Activated T-helper 17 cell treated with anti-CD3 and anti-CD28 coated beads, Interleukin-2, amount 50 U/mL, for 72 hours (primary cell): ENCODE results near the gene METRNL. TPM values are rescaled to one million over a fixed set of nuclear protein-coding genes. Genes with fewer than 3 reads are reported as not detected.
"Not testable (repeated sequence)": the region's sequence is repeated elsewhere in the genome, so short reads cannot be mapped to it uniquely, and the experiment has no call there.

Source experiments
- ATAC-seq: fragments of 150-1000 bp; cut with Tn5 transposase; replicated peaks from 2 replicates; pipeline ENCODE4 v1.10.0; 2021; ENCODE audit warnings: mild to moderate bottlenecking, moderate library complexity
- H3K27ac Mint-ChIP-seq: one replicate; pipeline ENCODE4 v1.8.0; 2022; ENCODE audit warnings: mixed read lengths
- H3K27me3 Mint-ChIP-seq: one replicate; pipeline ENCODE4 v1.8.0; 2022; ENCODE audit warnings: mixed read lengths
- H3K36me3 Mint-ChIP-seq: one replicate; pipeline ENCODE4 v1.8.0; 2022; ENCODE audit warnings: low read depth, mild to moderate bottlenecking, mixed read lengths
- H3K4me1 Mint-ChIP-seq: one replicate; pipeline ENCODE4 v1.8.0; 2022; ENCODE audit warnings: mixed read lengths
- H3K4me3 Mint-ChIP-seq: one replicate; pipeline ENCODE4 v1.8.0; 2022; ENCODE audit warnings: mild to moderate bottlenecking, mixed read lengths
- H3K9me3 Mint-ChIP-seq: one replicate; pipeline ENCODE4 v1.8.0; 2022; ENCODE audit warnings: mixed read lengths
- total RNA-seq, 2 donors: library from RNA; stranded (reverse); gene quantifications; one replicate each; pipeline ENCODE4 v1.2.3, GENCODE V29; 2022

METRNL gene, protein sequence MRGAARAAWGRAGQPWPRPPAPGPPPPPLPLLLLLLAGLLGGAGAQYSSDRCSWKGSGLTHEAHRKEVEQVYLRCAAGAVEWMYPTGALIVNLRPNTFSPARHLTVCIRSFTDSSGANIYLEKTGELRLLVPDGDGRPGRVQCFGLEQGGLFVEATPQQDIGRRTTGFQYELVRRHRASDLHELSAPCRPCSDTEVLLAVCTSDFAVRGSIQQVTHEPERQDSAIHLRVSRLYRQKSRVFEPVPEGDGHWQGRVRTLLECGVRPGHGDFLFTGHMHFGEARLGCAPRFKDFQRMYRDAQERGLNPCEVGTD
- 10 to 100 TPM; 21.9 to 43.4 TPM for total RNA-seq

DNA sequence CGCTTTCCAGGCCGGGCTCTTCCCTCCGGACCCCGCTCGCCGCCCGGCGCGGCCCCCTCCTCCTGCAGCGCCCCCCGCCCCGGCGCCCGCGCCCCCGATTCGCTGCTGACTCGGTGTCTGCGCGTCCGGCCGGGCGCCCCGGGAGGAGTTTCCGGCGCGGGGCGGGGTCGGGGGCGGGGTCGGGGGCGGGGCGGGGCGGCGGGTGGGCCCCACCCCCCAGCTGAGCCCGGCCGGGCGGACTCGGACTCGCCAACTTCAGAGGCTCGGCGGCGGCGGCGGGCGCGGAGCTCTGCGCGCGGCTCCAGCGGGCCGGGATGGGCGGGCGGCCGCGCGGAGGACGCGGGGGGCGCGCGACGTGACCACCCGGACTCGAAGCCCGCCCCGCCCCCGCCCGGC lies at the start of gene METRNL:
Gene METRNL, plus strand, starts transcription at position 258 of the 396 bp plus-strand sequence. CDS start 207 bp downstream, outside the sequence.
- Mint-ChIP-seq H3K36me3 (peaks cover 30% of the 10 kb centered on the region), H3K4me1 (peaks cover 19% of the 10 kb centered on the region), H3K9me3 (no peaks in the 10 kb centered on the region), H3K27ac (no peak within 1 kb of the TSS), H3K4me3 (peak within 1 kb of the TSS; percentile 20), H3K27me3 (no peaks in the 10 kb centered on the region)
- ATAC-seq = peak; percentile 36

DNA sequence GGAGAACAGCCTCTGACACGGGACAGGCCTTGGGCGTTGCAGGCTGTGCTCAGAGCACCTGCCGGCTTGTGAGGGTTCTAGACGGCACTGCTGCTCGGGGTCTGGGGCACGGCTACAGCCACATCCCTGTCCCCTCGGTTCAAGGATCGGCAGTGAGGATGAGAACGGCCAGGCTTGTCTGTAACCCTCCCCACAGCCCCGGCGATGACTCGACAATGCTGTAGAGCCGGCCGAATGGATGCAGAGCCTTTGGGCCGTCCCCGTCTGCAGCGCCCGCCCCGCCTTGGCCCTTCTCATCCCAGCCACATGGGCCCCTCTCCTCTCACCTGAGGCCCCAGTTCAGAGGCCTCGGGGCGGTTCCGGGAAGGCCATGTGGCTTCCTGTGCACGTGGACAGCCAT lies 49.0 kb upstream of the METRNL start:
- no peaks in the 10 kb centered on the region for H3K27me3 Mint-ChIP-seq
- H3K4me3 Mint-ChIP-seq = no peak overlapping the region
- no peak overlapping the region for H3K27ac Mint-ChIP-seq
- no peak for ATAC-seq
- peaks cover 28% of the 10 kb centered on the region for H3K36me3 Mint-ChIP-seq
- H3K9me3 Mint-ChIP-seq = no peaks in the 10 kb centered on the region
- peaks cover 6% of the 10 kb centered on the region for H3K4me1 Mint-ChIP-seq

DNA sequence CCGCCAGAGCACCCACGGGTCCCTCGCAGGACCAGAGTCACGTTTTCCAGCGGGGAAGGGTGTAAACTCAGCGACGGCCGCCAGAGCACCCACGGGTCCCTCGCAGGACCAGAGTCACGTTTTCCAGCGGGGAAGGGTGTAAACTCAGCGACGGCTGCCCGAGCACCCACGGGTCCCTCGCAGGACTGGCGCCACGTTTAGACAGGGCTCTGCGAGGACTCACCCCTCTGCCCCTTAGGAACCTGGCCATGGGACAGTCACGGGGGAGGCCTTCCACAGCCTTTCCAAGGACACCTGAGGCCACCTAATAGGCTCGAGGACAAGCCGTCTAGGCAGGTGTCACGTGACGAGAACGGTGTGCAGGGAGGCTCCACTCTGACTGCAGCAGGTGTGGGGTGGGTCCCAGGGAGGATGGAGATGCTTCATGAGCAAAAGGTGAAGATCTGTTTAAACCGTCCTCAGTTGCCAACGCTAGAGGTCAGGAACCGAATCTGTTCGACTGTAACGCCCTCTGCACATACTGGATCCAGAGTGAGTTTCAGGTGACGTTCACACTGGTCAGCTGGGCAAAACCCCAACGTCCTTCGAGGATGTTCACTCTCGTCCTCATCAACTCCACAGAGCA lies 48.0 kb upstream of the METRNL start:
- peaks cover 38% of the 10 kb centered on the region for H3K36me3 Mint-ChIP-seq
- no peaks in the 10 kb centered on the region for H3K27me3 Mint-ChIP-seq
- no peaks in the 10 kb centered on the region for H3K9me3 Mint-ChIP-seq
- ATAC-seq = no peak
- H3K27ac Mint-ChIP-seq = no peak overlapping the region
- no peaks in the 10 kb centered on the region for H3K4me1 Mint-ChIP-seq
- no peak overlapping the region for H3K4me3 Mint-ChIP-seq

DNA sequence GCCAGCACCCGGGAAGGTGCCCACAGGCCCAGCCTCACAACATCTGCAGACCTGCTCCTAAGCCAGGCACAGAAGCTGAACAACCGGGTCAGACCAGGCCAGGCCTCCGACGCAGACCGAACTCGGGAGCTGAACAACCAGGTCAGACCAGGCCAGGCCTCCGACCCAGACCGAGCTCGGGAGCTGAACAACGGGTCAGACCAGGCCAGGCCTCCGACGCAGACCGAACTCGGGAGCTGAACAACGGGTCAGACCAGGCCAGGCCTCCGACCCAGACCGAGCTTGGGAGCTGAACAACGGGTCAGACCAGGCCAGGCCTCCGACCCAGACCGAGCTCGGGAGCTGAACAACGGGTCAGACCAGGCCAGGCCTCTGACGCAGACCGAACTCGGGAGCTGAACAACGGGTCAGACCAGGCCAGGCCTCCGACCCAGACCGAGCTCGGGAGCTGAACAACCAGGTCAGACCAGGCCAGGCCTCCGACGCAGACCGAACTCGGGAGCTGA lies 47.4 kb upstream of the METRNL start:
- H3K4me3 Mint-ChIP-seq, H3K27me3 Mint-ChIP-seq, H3K4me1 Mint-ChIP-seq, H3K9me3 Mint-ChIP-seq, ATAC-seq, H3K27ac Mint-ChIP-seq: not testable (repeated sequence)
- peaks cover 44% of the 10 kb centered on the region for H3K36me3 Mint-ChIP-seq

DNA sequence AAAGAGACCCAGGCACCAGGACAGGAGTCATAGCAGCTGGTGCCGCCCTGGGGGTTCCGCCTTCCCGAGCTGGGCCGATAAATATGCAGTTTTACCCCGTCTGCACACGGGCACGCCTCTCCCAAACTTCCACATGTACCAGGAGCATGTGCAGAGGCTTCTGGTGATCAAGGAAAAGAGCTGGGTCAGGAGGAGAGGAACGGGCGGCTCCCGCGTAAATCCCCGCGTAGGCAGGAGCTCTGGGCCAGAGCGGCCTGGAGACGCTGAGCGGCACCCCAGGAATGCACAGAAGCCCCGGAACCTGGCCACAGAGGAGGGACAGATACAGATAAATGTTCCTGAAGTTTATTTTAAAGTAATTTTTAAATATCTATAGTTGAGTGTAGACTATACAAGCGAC lies 46.6 kb upstream of the METRNL start:
- peaks cover 52% of the 10 kb centered on the region for H3K36me3 Mint-ChIP-seq
- ATAC-seq = no peak
- H3K4me1 Mint-ChIP-seq = no peaks in the 10 kb centered on the region
- no peak overlapping the region for H3K27ac Mint-ChIP-seq
- no peak overlapping the region for H3K4me3 Mint-ChIP-seq
- H3K9me3 Mint-ChIP-seq = no peaks in the 10 kb centered on the region
- no peaks in the 10 kb centered on the region for H3K27me3 Mint-ChIP-seq

DNA sequence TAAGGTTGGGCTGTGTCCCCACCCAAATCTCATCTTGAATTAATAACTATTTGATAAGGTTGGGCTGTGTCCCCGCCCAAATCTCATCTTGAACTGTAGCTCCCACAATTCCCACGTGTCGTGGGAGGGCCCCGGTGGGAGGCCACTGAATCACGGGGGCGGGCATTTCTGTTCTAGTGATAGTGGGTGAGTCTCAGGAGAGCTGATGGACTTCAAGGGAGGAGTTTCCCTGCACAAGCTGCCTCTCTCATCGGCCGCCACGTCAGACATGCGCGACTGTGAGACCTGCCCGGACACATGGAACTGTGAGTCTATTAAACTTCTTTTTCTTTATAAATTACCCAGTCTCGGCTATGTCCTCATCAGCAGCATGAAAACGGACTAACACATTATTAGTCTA lies 44.9 kb upstream of the METRNL start:
- no peaks in the 10 kb centered on the region for H3K4me1 Mint-ChIP-seq
- H3K27me3 Mint-ChIP-seq = no peaks in the 10 kb centered on the region
- peaks cover 58% of the 10 kb centered on the region for H3K36me3 Mint-ChIP-seq
- H3K9me3 Mint-ChIP-seq = no peaks in the 10 kb centered on the region
- H3K27ac Mint-ChIP-seq = no peak overlapping the region
- no peak overlapping the region for H3K4me3 Mint-ChIP-seq
- ATAC-seq = no peak

DNA sequence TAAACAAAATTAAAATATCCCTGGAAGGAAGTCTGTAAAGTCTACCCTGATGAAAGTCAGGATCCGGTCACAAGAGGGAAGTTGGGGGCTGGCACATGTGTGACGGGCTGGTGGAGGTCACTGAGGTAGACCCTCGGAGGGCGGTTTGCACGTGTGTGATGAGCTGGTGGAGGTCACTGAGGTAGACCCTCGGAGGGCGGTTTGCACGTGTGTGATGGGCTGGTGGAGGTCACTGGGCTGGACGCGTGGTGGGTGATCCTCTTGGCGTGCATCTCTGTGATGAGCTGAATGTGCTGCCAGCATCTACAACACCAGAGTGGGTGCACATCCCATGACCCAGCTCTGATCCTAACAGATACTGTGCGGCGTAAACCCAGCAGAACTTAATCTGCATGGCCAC lies 43.7 kb upstream of the METRNL start:
- no peak for ATAC-seq
- Mint-ChIP-seq H3K27ac (no peak overlapping the region), H3K27me3 (no peaks in the 10 kb centered on the region), H3K36me3 (peaks cover 70% of the 10 kb centered on the region), H3K4me1 (no peaks in the 10 kb centered on the region), H3K9me3 (no peaks in the 10 kb centered on the region), H3K4me3 (no peak overlapping the region)

DNA sequence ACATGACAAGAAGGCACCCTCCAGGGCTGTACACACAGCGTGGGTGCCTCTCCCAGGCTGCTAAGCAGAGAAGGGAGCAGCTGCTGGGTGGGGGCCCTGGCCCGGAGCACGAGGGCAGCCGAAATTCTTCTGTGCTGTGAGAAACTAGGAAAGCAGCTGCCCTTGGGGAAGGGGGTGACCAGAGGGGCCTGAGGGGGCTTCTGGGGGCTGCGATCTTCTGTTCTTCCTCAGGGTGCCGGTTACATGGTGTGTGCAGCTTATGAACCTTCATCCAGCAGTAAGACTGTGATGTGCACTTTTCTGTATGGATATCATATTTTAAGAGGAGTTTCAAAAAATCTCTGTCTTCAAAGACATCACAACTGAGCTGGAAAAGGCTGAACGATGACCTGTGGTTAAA lies 43.2 kb upstream of the METRNL start:
- H3K9me3 Mint-ChIP-seq = peaks cover 4% of the 10 kb centered on the region
- no peak for ATAC-seq
- no peak overlapping the region for H3K27ac Mint-ChIP-seq
- peaks cover 75% of the 10 kb centered on the region for H3K36me3 Mint-ChIP-seq
- no peak overlapping the region for H3K4me3 Mint-ChIP-seq
- no peaks in the 10 kb centered on the region for H3K4me1 Mint-ChIP-seq
- H3K27me3 Mint-ChIP-seq = no peaks in the 10 kb centered on the region

DNA sequence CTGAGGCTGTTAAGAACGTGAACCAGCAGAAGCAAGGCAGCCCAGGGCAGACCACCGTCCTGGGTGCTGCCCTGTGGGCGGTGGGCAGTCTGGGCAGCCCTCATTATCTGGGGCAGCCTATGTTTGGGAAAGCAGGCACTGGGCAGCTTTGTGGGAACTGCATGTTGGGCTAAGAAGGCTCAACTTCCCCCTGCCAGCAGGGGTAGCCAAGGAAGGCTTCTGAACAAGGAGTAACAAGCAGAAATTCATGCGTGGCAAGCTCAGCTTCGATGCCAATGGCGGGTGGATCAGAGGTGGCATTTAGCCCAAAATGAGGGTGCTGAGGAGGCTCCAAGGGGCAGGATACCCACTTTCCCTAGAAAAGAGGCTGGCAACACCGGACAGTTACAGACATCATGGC lies 42.7 kb upstream of the METRNL start:
- ATAC-seq = no peak
- peaks cover 2% of the 10 kb centered on the region for H3K4me1 Mint-ChIP-seq
- no peak overlapping the region for H3K4me3 Mint-ChIP-seq
- H3K27me3 Mint-ChIP-seq = no peaks in the 10 kb centered on the region
- H3K36me3 Mint-ChIP-seq = peaks cover 80% of the 10 kb centered on the region
- no peak overlapping the region for H3K27ac Mint-ChIP-seq
- peaks cover 8% of the 10 kb centered on the region for H3K9me3 Mint-ChIP-seq

DNA sequence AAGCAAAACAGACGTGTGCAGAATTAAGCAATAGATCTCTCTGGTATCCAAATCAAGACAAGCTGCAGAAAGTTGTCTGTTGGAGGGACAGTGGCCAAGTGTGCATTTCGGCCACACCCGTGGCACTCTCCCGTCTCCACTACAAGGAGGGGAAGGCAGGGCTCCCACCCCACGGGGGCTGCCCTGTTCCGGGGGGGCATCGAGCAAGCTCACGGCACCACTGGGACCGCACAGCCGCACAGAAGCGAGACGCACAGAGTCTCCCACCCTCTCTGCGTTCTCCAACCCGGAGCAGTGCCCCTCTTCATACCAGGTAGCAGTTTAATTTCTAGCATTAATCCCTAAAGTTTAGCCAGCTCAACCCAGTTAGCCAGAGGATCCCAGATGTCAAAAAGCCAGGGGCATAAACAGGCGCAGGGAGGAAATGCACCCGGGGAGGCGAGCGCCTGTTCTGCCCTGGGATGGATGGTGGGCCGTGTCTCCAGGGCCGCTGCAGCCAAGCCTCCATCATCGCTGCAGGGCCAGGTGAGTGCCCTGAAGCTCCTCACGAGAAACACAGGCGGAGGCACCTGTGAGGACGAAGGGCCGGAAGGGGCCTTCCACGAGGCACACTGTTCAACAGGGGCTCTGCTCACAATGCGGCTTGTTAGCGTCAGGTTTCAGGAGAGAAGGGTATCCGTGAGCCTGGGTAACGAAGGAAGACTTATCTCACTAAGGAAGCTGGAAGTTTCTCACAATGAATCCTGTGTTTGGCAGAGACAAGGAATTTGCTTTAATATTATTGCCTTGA lies 42.1 kb upstream of the METRNL start:
- H3K36me3 Mint-ChIP-seq = peaks cover 86% of the 10 kb centered on the region
- H3K27ac Mint-ChIP-seq = no peak overlapping the region
- ATAC-seq = no peak
- H3K9me3 Mint-ChIP-seq = peaks cover 11% of the 10 kb centered on the region
- H3K27me3 Mint-ChIP-seq = no peaks in the 10 kb centered on the region
- H3K4me1 Mint-ChIP-seq = peaks cover 5% of the 10 kb centered on the region
- no peak overlapping the region for H3K4me3 Mint-ChIP-seq

DNA sequence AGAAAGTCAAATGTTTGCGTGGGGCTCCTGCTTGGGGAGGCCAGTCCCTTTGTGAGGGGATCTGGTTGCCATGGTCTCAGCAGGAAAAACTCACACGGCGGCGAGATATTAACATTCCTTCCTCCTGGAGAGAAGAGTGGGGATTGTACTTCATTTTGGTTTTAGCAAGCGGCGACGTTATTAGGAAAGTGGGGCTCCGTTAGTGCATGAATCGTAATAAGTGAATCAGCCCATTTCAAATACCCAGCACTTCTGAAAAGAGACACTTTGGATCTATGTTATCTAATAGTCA lies 41.6 kb upstream of the METRNL start:
- Mint-ChIP-seq H3K4me1 (peaks cover 11% of the 10 kb centered on the region), H3K27ac (no peak overlapping the region), H3K36me3 (peaks cover 86% of the 10 kb centered on the region), H3K9me3 (peaks cover 14% of the 10 kb centered on the region), H3K27me3 (no peaks in the 10 kb centered on the region), H3K4me3 (no peak overlapping the region)
- no peak for ATAC-seq

DNA sequence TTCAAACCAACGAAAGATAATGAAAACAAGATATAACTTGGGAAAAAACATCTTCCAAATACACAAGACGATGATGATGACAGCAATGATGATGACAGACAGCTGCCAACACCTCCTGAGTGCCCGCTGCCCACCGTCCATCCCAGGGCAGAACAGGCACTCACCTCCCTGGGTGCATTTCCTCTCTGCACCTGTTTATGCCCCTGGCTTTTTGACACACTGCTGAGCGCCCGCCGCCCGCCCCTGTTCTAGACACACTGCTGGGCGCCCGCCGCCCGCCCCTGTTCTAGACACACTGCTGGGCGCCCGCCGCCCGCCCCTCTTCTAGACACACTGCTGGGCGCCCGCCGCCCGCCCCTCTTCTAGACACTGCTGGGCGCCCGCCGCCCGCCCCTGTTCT lies 40.4 kb upstream of the METRNL start:
- Mint-ChIP-seq H3K36me3 (peaks cover 89% of the 10 kb centered on the region), H3K4me1 (peaks cover 22% of the 10 kb centered on the region), H3K9me3 (peaks cover 14% of the 10 kb centered on the region)
- ATAC-seq, H3K4me3 Mint-ChIP-seq, H3K27ac Mint-ChIP-seq, H3K27me3 Mint-ChIP-seq: not testable (repeated sequence)

DNA sequence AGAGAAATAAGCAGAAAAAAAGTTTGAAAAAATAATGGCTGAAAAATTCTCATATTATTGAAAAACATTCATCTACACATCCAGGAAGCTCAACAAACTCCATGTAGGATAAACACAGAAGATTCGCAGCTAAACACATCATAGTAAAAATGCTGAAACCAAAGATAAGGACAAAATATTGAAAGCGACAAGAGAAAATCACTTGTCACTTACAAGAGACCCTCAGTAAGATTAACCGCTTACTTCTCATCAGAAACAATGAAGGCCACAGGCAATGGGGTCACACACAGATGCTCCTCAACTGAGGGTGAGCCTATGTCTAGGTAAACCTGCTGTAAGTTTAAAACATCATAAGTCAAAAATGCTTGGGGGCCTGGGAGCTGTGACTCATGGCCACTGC lies 38.1 kb upstream of the METRNL start:
- Mint-ChIP-seq H3K9me3 (peaks cover 14% of the 10 kb centered on the region), H3K27me3 (no peaks in the 10 kb centered on the region), H3K36me3 (peaks cover 81% of the 10 kb centered on the region), H3K4me1 (peaks cover 26% of the 10 kb centered on the region), H3K4me3 (no peak overlapping the region), H3K27ac (no peak overlapping the region)
- ATAC-seq = no peak

DNA sequence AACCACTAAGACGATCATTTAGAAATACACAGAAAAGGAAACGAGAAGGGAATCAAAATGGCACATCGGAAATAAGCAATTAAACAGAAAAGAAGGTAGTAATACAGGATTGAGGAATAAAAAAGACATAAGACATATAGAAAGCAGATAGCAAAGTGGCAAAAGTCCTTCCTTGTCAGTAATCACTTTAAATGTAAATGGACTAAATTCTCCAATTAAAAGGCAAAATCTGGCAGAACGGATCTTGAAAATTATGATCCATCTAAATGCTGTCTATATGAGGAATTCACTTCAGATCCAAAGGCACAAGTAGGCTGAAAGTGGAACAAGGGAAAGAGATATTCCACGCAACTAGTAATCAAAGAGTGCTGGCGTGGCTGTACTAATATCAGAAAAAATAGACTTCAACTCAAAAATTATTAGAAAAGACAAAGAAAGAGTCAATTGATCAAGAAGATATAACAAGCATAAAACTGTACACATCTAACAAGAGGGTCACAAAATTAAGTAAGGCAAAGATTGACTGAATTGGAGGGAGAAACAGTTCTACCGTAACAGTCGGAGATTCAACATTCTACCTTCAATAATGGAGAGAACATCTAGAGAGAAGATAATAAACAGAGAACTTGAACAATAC lies 36.8 kb upstream of the METRNL start:
- ATAC-seq = no peak
- H3K27ac Mint-ChIP-seq = no peak overlapping the region
- no peak overlapping the region for H3K4me3 Mint-ChIP-seq
- peaks cover 80% of the 10 kb centered on the region for H3K36me3 Mint-ChIP-seq
- no peaks in the 10 kb centered on the region for H3K27me3 Mint-ChIP-seq
- peaks cover 19% of the 10 kb centered on the region for H3K9me3 Mint-ChIP-seq
- H3K4me1 Mint-ChIP-seq = peaks cover 32% of the 10 kb centered on the region
